HG02610 (cell line): ENCODE measurements around the gene P4HA3.

ENCODE experiments used
- ATAC-seq: cut with Tn5 transposase; IDR thresholded peaks from one replicate; pipeline ENCODE4 v1.9.1; 2021; ENCODE audit warnings: mild to moderate bottlenecking, moderate library complexity; ENCODE audit not compliant: unreplicated experiment

The P4HA3 gene

GRCh38 chr11:74268456-74268855 is 43.0 kb downstream of the P4HA3 start:
- no peak for ATAC-seq

- ATAC-seq, result no peak
These were observed 44.4 kb downstream of the P4HA3 start for GRCh38 chr11:74267014-74267413.

- no peak for ATAC-seq
These were observed 46.2 kb downstream of the P4HA3 start for GRCh38 chr11:74265256-74265655.

- ATAC-seq, result no peak
These were observed 48.7 kb downstream of the P4HA3 start for GRCh38 chr11:74262725-74263124.

GRCh38 chr11:74257959-74258553 is 53.4 kb downstream of the P4HA3 start:
- ATAC-seq, result no peak

GRCh38 chr11:74256378-74257133 is 54.9 kb downstream of the P4HA3 start:
- no peak for ATAC-seq

- no peak for ATAC-seq
These were observed 55.6 kb downstream of the P4HA3 start for GRCh38 chr11:74255741-74256375.

- no peak for ATAC-seq
These were observed 58.1 kb downstream of the P4HA3 start for GRCh38 chr11:74253361-74253760.

- ATAC-seq, result no peak
These were observed 61.9 kb downstream of the P4HA3 start for GRCh38 chr11:74249496-74249895.

- no peak for ATAC-seq
These were observed 63.0 kb downstream of the P4HA3 start for GRCh38 chr11:74248469-74248868.

- no peak for ATAC-seq
These were observed 73.2 kb downstream of the P4HA3 start for GRCh38 chr11:74238243-74238642.

GRCh38 chr11:74237541-74237940 is 73.9 kb downstream of the P4HA3 start:
- ATAC-seq, result no peak

- no peak for ATAC-seq
These were observed 76.3 kb downstream of the P4HA3 start for GRCh38 chr11:74235121-74235520.

- ATAC-seq, result peak; percentile 51
These were observed 77.8 kb downstream of the P4HA3 start for GRCh38 chr11:74233683-74234082.

GRCh38 chr11:74232311-74232950 is 79.0 kb downstream of the P4HA3 start:
- ATAC-seq, result no peak

- ATAC-seq, result no peak
These were observed 84.5 kb downstream of the P4HA3 start for GRCh38 chr11:74226907-74227306.

- no peak for ATAC-seq
These were observed 85.9 kb downstream of the P4HA3 start for GRCh38 chr11:74225565-74225964.

GRCh38 chr11:74221816-74222215 is 89.6 kb downstream of the P4HA3 start:
- no peak for ATAC-seq

GRCh38 chr11:74220376-74220775 is 91.1 kb downstream of the P4HA3 start:
- ATAC-seq, result no peak
